ENCODE results near the gene CTAG2. TPM values are rescaled to one million over a fixed set of nuclear protein-coding genes. Genes with fewer than 3 reads are reported as not detected.
"Not testable (repeated sequence)": the region's sequence is repeated elsewhere in the genome, so short reads cannot be mapped to it uniquely, and the experiment has no call there.

The CTAG2 gene
- total RNA-seq, 1 donor from 2014 or later, result not detected

DNA sequence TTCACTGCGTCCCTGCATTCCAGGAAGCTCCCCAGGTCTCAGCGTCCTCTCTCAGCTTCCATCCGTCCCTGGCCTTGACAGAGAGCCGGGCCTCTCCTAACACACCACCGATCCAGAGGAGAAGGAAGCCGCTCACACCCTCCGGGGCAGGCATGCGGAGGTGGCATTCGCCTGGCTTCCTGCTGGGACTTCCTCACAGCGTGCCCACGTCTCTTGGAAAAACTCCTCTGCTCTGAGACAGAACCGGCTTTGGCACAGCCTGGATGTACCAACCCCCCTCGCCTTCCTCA is 3.2 kb downstream of the CTAG2 start:
- ATAC-seq (ENCODE audit: poor library complexity) (no peak), DNase-seq (no peak)
- intact Hi-C loops (cut with DNase I), result no loop called here

- ATAC-seq (ENCODE audit: poor library complexity) (no peak), DNase-seq (no peak)
- intact Hi-C loops (cut with DNase I), result no loop called here
These were observed 3.7 kb downstream of the CTAG2 start for GRCh38 chrX:154649503-154650220.

GRCh38 chrX:154648931-154649330 is 4.4 kb downstream of the CTAG2 start:
- no peak for DNase-seq
- intact Hi-C loops (cut with DNase I), result no loop called here
- no peak for ATAC-seq (ENCODE audit: poor library complexity)

GRCh38 chrX:154645745-154646378 is 7.5 kb downstream of the CTAG2 start:
- DNase-seq; intact Hi-C loops (cut with DNase I); ATAC-seq (ENCODE audit: poor library complexity): not testable (repeated sequence)

DNA sequence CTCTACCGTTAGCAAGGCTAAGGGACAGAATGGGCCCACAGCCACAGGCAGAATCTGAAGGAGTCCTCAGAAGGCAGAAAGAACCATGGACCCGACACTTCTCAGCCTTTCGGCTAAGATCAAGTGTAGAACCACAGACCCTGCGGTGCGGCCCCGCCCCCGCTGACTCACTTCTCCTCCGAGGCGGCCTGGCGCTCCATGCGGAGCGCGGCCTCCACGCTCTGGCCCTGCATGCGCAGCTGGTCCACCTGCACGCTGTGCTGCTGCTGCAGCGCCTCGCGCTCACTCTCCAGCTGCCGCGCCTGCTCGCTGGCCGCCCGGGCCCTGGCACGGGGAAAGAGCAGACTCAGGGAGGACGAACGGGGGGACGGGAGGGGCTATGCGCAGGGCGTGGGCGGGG is 9.7 kb downstream of the CTAG2 start:
- DNase-seq; intact Hi-C loops (cut with DNase I); ATAC-seq (ENCODE audit: poor library complexity): not testable (repeated sequence)

DNA sequence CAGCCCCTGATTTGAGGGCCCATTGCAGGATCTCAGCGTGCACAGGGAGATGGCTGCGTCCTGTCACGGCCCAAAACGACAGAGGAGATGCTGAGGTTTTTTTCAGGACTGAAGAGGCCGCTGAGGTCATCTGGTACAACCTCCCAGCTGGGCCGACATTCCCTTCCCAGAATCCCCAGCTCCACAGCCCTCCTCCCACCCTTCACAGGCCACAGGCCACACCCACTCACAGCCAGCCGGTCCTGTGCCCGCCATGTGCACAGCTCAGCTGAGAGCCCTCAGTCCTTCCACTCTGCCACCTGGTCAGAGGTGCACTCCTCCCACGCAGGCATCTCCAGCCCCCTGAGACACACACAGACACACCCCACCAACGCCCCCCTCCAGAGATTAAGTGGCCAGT is 11.6 kb downstream of the CTAG2 start:
- intact Hi-C loops (cut with DNase I); DNase-seq: not testable (repeated sequence)
- ATAC-seq (ENCODE audit: poor library complexity), result peak; percentile 89

DNA sequence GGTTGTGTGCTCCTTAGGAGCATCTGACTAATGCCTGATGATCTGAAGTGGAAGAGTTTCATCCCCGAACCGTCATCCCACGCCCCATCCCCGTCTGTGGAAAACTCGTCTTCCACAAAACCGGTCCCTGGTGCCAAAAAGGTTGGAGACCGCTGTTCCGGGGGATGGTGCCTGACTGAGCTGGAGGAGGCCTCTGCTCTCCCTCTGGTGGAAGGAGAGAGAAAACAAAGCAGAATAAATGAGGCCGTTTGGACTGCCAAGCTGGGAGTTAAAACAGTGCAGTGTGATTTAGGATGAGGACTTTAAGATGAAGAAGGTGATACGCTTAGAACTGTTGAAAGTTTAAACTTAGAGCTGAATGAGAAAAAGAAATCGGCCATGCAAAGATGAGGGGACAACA is 19.7 kb downstream of the CTAG2 start:
- intact Hi-C loops (cut with DNase I), result not testable (repeated sequence)

DNA sequence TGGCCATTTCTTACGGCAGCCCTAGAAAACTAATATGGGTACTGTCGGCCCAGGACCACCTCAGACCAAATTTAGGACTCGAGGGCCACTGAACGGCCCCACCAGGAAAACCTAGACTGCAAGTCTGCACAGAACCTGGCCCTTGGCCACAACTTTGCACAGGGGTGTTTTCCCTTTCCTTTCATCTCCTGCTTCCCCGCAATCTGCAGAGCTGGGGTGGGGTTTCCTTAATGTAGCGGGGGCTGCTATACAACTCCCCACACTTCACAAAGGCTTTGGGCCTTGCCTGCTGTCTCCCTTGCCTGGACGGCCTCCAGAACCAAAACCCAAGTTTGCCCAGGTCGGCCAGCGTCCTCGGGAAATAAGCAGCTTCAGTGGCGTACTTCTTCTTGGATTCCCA is 22.4 kb downstream of the CTAG2 start:
- ATAC-seq (ENCODE audit: poor library complexity); DNase-seq; intact Hi-C loops (cut with DNase I): not testable (repeated sequence)

More for the DNA sequence above, 19.7 kb downstream of the CTAG2 start:
- not testable (repeated sequence) for DNase-seq; ATAC-seq (ENCODE audit: poor library complexity)

DNA sequence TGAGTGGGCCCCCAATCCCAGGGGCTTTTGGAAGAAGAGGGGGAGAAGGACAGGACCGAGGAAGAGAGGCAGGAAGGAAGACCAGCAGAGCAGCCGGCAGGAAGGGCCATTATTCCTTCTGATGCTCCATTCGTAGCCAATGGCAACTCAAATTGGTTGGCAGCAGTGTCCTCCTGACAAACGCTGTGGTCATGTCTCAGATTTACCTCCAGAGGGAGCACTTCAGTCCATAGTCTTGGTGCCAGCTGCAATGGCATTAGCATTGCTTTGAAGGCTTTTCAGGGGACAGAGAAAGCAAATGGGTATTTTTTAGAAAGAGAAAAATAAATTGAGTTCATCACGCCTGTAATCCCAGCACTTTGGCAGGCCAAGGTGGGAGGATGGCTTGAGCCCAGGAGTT is 24.4 kb downstream of the CTAG2 start:
- ATAC-seq (ENCODE audit: poor library complexity), result peak; percentile 64
- intact Hi-C loops (cut with DNase I); DNase-seq: not testable (repeated sequence)

- DNase-seq; intact Hi-C loops (cut with DNase I): not testable (repeated sequence)
- ATAC-seq (ENCODE audit: poor library complexity), result peak; percentile 79
These were observed 32.5 kb downstream of the CTAG2 start for GRCh38 chrX:154620767-154621414.

DNA sequence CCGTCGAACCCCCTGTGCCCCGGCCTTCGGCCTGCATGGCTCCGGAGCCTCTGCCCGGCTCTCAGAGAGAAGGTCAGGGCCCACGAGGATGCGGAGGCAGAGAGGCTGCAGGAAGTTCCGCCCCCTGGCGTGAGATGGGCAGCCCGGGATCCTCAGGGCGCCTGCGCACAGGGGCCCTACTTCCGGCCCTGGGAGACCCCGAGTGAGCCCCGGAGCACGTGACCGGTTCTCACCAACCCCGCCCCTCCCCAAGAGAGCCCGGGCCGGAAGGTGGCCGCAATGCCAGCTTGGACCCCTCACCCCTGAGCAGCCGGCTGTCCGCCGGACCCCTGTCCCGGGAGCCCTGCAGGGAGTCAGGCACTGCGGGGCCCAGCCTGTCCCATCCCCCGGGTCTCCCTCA is 34.2 kb downstream of the CTAG2 start, which contains the start of gene CTAG1B:
TSS of gene CTAG1B (minus strand) at position 101 of the 400 bp plus-strand sequence. CDS start at position 37, 64 bp downstream.
- ATAC-seq (ENCODE audit: poor library complexity); intact Hi-C loops (cut with DNase I); DNase-seq: not testable (repeated sequence)

GRCh38 chrX:154613586-154613985 is 39.8 kb downstream of the CTAG2 start:
- intact Hi-C loops (cut with DNase I); ATAC-seq (ENCODE audit: poor library complexity); DNase-seq: not testable (repeated sequence)

- not testable (repeated sequence) for DNase-seq; ATAC-seq (ENCODE audit: poor library complexity)
These were observed 42.2 kb downstream of the CTAG2 start for GRCh38 chrX:154611146-154611545.

DNA sequence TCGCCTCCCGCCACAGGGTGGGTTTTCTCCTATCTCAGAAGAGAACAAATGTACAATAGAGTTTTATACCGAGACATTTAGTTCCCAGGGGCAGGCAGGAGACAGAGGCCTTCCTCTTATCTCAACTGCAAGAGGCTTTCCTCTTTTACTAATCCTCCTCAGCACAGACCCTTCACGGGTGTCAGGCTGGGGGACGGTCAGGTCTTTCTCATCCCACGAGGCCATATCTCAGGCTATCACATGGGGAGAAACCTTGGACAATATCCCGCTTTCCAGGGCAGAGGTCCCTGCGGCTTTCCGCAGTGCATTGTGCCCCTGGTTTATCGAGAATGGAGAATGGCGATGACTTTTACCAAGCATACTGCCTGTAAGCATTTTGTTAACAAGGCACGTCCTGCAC is 44.6 kb downstream of the CTAG2 start:
- ATAC-seq (ENCODE audit: poor library complexity); intact Hi-C loops (cut with DNase I); DNase-seq: not testable (repeated sequence)

More at GRCh38 chrX:154611146-154611545, 42.2 kb downstream of the CTAG2 start:
- intact Hi-C loops (cut with DNase I), result not testable (repeated sequence)

- intact Hi-C loops (cut with DNase I); DNase-seq; ATAC-seq (ENCODE audit: poor library complexity): not testable (repeated sequence)
These were observed 45.4 kb downstream of the CTAG2 start for GRCh38 chrX:154607976-154608375.

DNA sequence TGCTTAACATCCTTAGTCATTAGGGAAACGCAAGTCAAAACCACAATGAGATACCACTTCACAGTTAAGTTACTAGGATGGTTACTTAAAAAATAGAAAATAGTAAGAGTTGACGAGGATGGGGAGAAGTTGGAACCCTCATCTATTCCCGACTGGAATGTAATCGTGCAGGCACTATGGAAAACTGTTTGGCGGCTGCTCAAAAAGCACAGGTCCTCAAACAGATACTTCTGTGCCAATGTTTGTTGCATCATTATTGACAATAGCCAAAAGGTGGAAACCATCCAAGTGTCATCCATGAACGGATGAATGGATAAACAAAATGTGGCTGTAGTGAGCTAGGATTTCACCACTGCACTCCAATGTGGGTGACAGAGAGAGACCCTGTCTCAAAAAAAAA is 46.0 kb downstream of the CTAG2 start:
- DNase-seq (no peak), ATAC-seq (ENCODE audit: poor library complexity) (no peak)
- intact Hi-C loops (cut with DNase I), result no loop called here

DNA sequence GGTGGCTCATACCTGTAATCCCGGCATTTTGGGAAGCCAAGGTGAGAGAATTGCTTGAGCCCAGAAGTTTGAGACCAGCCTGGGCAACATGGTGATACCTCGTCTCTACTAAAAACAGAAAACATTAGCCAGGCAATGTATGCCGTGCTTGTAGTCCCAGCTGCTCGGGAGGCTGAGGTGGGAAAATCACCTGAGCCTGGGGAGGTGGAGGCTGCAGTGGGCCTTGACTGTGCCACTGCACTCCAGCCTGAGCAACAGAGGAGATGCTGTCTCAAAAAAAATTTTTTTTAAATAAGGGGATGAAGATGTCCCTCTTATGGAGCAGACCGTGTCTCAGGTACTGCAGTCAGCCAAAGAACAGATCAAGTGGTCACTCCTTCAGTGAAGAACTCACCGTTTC is 47.8 kb downstream of the CTAG2 start:
- intact Hi-C loops (cut with DNase I), result no loop called here
- DNase-seq (no peak), ATAC-seq (ENCODE audit: poor library complexity) (no peak)

DNA sequence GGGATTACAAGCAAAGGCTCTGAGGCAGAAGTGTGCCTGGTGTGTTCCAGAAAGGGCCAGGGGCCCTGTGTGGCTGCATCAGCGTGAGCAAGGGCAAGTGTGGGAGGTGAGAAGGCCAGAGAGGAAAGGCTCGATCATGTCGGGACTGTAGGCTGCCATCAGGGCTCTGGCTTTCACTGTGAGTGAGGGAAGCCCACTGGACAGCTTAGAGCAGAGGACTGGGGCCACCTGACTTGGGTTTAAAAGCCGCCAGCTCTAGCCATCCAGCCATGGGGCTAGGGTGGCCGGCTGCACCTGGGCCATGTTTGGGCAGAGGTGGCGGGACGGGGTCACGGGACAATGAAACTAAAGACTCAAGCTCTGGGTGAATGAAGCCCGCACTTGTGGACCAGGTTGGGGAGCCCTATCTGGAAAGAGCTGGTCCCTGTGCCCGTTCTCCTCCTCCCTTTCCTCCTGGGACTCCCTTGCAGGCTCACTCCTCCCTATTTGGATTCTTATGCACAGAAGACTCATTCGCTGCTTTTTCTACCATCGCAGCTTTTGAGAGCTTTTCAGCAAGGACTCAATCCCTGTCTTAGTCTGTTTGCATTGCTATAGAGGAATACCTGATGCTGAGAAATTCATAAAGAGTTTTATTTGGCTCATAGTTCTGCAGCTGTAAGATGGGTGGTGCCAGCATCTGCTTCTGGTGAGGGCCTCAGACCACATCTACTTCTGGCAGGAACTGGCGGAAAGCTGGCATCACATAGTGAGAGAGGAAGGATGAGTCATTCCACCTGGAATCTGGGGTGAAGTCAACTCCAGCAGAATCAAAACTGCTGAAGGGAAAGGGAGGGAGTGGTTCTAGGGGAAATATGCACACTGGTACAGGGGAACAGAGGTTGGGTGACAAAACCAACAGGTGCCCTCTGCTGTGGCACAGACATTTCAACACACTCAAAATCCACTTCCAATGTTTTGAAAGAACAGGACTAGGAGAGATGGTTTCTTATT is 49.6 kb downstream of the CTAG2 start:
- ATAC-seq (ENCODE audit: poor library complexity) (no peak), DNase-seq (no peak)
- intact Hi-C loops (cut with DNase I), result no loop called here
